GM13976 (cell line): ENCODE data around the gene ZFP36L1.
A peak's percentile ranks its signal among the peaks of the same experiment; 100 is the strongest.

Experiments
- DNase-seq: peaks from one replicate; pipeline ENCODE4 v3.0.0; 2012; ENCODE audit warnings: low spot score
- CTCF ChIP-seq: IDR thresholded peaks from 2 replicates; pipeline ENCODE4 v1.5.1; 2012; ENCODE audit warnings: borderline replicate concordance, mild to moderate bottlenecking; ENCODE audit not compliant: insufficient read depth; ENCODE audit errors: extremely low read depth, missing control alignments, control extremely low read depth
- in situ Hi-C: fragments of 300-500 bp; cut with MboI; formaldehyde crosslinking; loops from one replicate; pipeline ENCODE4 v1.12.0; 2022; ENCODE audit warnings: low sequenced_read_pairs, mixed read lengths, inconsistent platforms; ENCODE audit not compliant: unreplicated experiment

The ZFP36L1 gene

GRCh38 chr14:68788996-68789820 lies 3.7 kb downstream of the ZFP36L1 start:
- DNase-seq: peak; percentile 76
- in situ Hi-C loops: no loop called here
- peak; percentile 73 for TF ChIP-seq CTCF

GRCh38 chr14:68788275-68788995 lies 4.4 kb downstream of the ZFP36L1 start:
- no peak for DNase-seq
- in situ Hi-C loops: no loop called here

GRCh38 chr14:68787092-68787992 lies 5.5 kb downstream of the ZFP36L1 start:
- TF ChIP-seq CTCF: no peak
- in situ Hi-C loops: no loop called here
- no peak for DNase-seq

More at GRCh38 chr14:68788275-68788995, 4.4 kb downstream of the ZFP36L1 start:
- TF ChIP-seq CTCF: no peak

GRCh38 chr14:68786491-68787091 lies 6.3 kb downstream of the ZFP36L1 start:
- in situ Hi-C loops: no loop called here
- no peak for DNase-seq
- no peak for TF ChIP-seq CTCF

GRCh38 chr14:68785534-68786490 lies 7.1 kb downstream of the ZFP36L1 start:
- in situ Hi-C loops: no loop called here
- no peak for DNase-seq
- TF ChIP-seq CTCF: no peak
